HL-60 (cell line): ENCODE measurements around the gene CPSF6.

Experiments
- DNase-seq, 2 experiments: peaks; one replicate each; pipeline ENCODE4 v3.0.0-alpha.2; 2010 to 2020; ENCODE audit warnings: low read depth in 1 of 2, low spot score in 1 of 2
- H3K27ac ChIP-seq: fragments of 250-450 bp; sonication (Bioruptor Pico); replicated peaks from 2 replicates; pipeline ENCODE4 v1.5.1; 2020; ENCODE audit warnings: mild to moderate bottlenecking, moderate library complexity
- H3K27me3 ChIP-seq: fragments of 250-450 bp; sonication (Bioruptor Pico); 2 replicates; pipeline ENCODE4 v1.5.1; 2021; ENCODE audit warnings: mild to moderate bottlenecking, moderate library complexity; ENCODE audit not compliant: insufficient read depth, poor library complexity, severe bottlenecking
- H3K4me3 ChIP-seq: replicated peaks from 2 replicates; pipeline ENCODE4 v1.5.1; 2011; ENCODE audit warnings: mild to moderate bottlenecking, control low read depth, low read length; ENCODE audit not compliant: insufficient read depth
- CTCF ChIP-seq: IDR thresholded peaks from one replicate; pipeline ENCODE4 v1.5.1; 2011; ENCODE audit warnings: low read length, control low read depth, inconsistent platforms; ENCODE audit not compliant: insufficient read depth
- GABPA ChIP-seq: IDR thresholded peaks from 2 replicates; pipeline ENCODE4 v1.6.1; 2012; ENCODE audit warnings: low read depth
- POLR2AphosphoS5 ChIP-seq: IDR thresholded peaks from 2 replicates; pipeline ENCODE4 v1.6.1; 2012; ENCODE audit warnings: low read depth
- REST ChIP-seq: IDR thresholded peaks from 2 replicates; pipeline ENCODE4 v1.6.1; 2012; ENCODE audit warnings: low read depth; ENCODE audit not compliant: insufficient replicate concordance
- SPI1 ChIP-seq: IDR thresholded peaks from 2 replicates; pipeline ENCODE4 v1.6.1; 2012; ENCODE audit warnings: low read depth, mild to moderate bottlenecking, borderline replicate concordance

Gene CPSF6

GRCh38 chr12:69298947-69299346 lies 59.6 kb downstream of the CPSF6 start:
- no peak overlapping the region for H3K4me3 ChIP-seq
- DNase-seq = no peak
- no peak overlapping the region for H3K27ac ChIP-seq
- no peaks in the 10 kb centered on the region for H3K27me3 ChIP-seq
- no peak for TF ChIP-seq SPI1
- TF ChIP-seq REST = no peak
- TF ChIP-seq GABPA = no peak
- TF ChIP-seq CTCF = no peak
- no peak for TF ChIP-seq POLR2AphosphoS5

GRCh38 chr12:69304284-69304683 lies 64.9 kb downstream of the CPSF6 start:
- TF ChIP-seq GABPA (no peak), REST (no peak), CTCF (no peak), SPI1 (no peak), POLR2AphosphoS5 (no peak)
- no peak overlapping the region for H3K4me3 ChIP-seq
- H3K27ac ChIP-seq = no peak overlapping the region
- H3K27me3 ChIP-seq = no peaks in the 10 kb centered on the region
- no peak for DNase-seq

GRCh38 chr12:69309461-69309860 lies 70.1 kb downstream of the CPSF6 start:
- no peak for DNase-seq
- TF ChIP-seq POLR2AphosphoS5 (no peak), GABPA (no peak), REST (no peak), CTCF (no peak), SPI1 (no peak)
- Histone ChIP-seq H3K27ac (no peak overlapping the region), H3K4me3 (no peak overlapping the region), H3K27me3 (no peaks in the 10 kb centered on the region)
